ENCODE measurements around the gene SLC44A3.

SLC44A3 gene

GRCh38 chr1:94935034-94935433 is 114.9 kb downstream of the SLC44A3 start:
- Histone ChIP-seq H3K36me3 (ENCODE audit: insufficient read depth, low read length) (no peaks in the 10 kb centered on the region), H3K9ac (ENCODE audit: low read depth, low read length, poor library complexity, severe bottlenecking) (no peak overlapping the region), H3K9me3 (ENCODE audit: insufficient read depth, low read depth, low read length) (no peaks in the 10 kb centered on the region), H2AFZ (ENCODE audit: low read length) (no peak overlapping the region), H3K4me1 (ENCODE audit: insufficient read depth, low read length, poor library complexity, severe bottlenecking) (peaks cover 17% of the 10 kb centered on the region), H3K27me3 (ENCODE audit: insufficient read depth, low read length, poor library complexity, severe bottlenecking) (no peaks in the 10 kb centered on the region), H3K79me2 (ENCODE audit: insufficient read depth, low read length) (no peaks in the 10 kb centered on the region), H3K4me2 (ENCODE audit: low read depth, low read length, poor library complexity, severe bottlenecking) (no peak overlapping the region), H3K9me2 (replicated peaks; ENCODE audit: low read depth, low read length) (no peaks in the 10 kb centered on the region), H3K4me3 (ENCODE audit: low read length, poor library complexity, severe bottlenecking) (no peak overlapping the region), H3F3A (ENCODE audit: low read depth) (no peaks in the 10 kb centered on the region), H4K20me1 (ENCODE audit: insufficient read depth, low read length, poor library complexity, severe bottlenecking) (no peaks in the 10 kb centered on the region)
- TF ChIP-seq EZH2phosphoT487 (IDR thresholded peaks at IDR 0.05; ENCODE audit: borderline replicate concordance) (no peak), CTCF (conservative IDR thresholded peaks at IDR 0.05; ENCODE audit: low read length) (no peak)

- H3F3A ChIP-seq (ENCODE audit: low read depth): no peaks in the 10 kb centered on the region
- no peaks in the 10 kb centered on the region for H4K20me1 ChIP-seq (ENCODE audit: insufficient read depth, low read length, poor library complexity, severe bottlenecking)
- no peaks in the 10 kb centered on the region for H3K79me2 ChIP-seq (ENCODE audit: insufficient read depth, low read length)
- peak overlapping the region; percentile 39 for H3K4me2 ChIP-seq (ENCODE audit: low read depth, low read length, poor library complexity, severe bottlenecking)
- no peaks in the 10 kb centered on the region for H3K9me2 ChIP-seq (replicated peaks; ENCODE audit: low read depth, low read length)
- peaks cover 17% of the 10 kb centered on the region for H3K4me1 ChIP-seq (ENCODE audit: insufficient read depth, low read length, poor library complexity, severe bottlenecking)
- H3K36me3 ChIP-seq (ENCODE audit: insufficient read depth, low read length): no peaks in the 10 kb centered on the region
- no peak overlapping the region for H2AFZ ChIP-seq (ENCODE audit: low read length)
- no peak for TF ChIP-seq CTCF (conservative IDR thresholded peaks at IDR 0.05; ENCODE audit: low read length)
- H3K27me3 ChIP-seq (ENCODE audit: insufficient read depth, low read length, poor library complexity, severe bottlenecking): no peaks in the 10 kb centered on the region
- H3K9me3 ChIP-seq (ENCODE audit: insufficient read depth, low read depth, low read length): no peaks in the 10 kb centered on the region
- no peak overlapping the region for H3K4me3 ChIP-seq (ENCODE audit: low read length, poor library complexity, severe bottlenecking)
- H3K9ac ChIP-seq (ENCODE audit: low read depth, low read length, poor library complexity, severe bottlenecking): no peak overlapping the region
These were observed 115.3 kb downstream of the SLC44A3 start for GRCh38 chr1:94935476-94935875.

GRCh38 chr1:94936861-94937620 is 116.9 kb downstream of the SLC44A3 start:
- Histone ChIP-seq H3K9ac (ENCODE audit: low read depth, low read length, poor library complexity, severe bottlenecking) (no peak overlapping the region), H3K4me3 (ENCODE audit: low read length, poor library complexity, severe bottlenecking) (no peak overlapping the region), H3K79me2 (ENCODE audit: insufficient read depth, low read length) (no peaks in the 10 kb centered on the region), H3K9me2 (replicated peaks; ENCODE audit: low read depth, low read length) (no peaks in the 10 kb centered on the region), H4K20me1 (ENCODE audit: insufficient read depth, low read length, poor library complexity, severe bottlenecking) (no peaks in the 10 kb centered on the region), H2AFZ (ENCODE audit: low read length) (0 out of 2 replicates have a peak overlapping the region, but pooled peaks have one; percentile 66), H3F3A (ENCODE audit: low read depth) (no peaks in the 10 kb centered on the region), H3K27me3 (ENCODE audit: insufficient read depth, low read length, poor library complexity, severe bottlenecking) (no peaks in the 10 kb centered on the region), H3K36me3 (ENCODE audit: insufficient read depth, low read length) (no peaks in the 10 kb centered on the region), H3K4me1 (ENCODE audit: insufficient read depth, low read length, poor library complexity, severe bottlenecking) (peaks cover 17% of the 10 kb centered on the region), H3K9me3 (ENCODE audit: insufficient read depth, low read depth, low read length) (no peaks in the 10 kb centered on the region), H3K4me2 (ENCODE audit: low read depth, low read length, poor library complexity, severe bottlenecking) (no peak overlapping the region)
- no peak for TF ChIP-seq CTCF (conservative IDR thresholded peaks at IDR 0.05; ENCODE audit: low read length)
- TF ChIP-seq EZH2phosphoT487 (IDR thresholded peaks at IDR 0.05; ENCODE audit: borderline replicate concordance): no peak

All from Loucy (cell line).